ENCODE measurements around the gene TSC22D3.

The TSC22D3 gene

DNA sequence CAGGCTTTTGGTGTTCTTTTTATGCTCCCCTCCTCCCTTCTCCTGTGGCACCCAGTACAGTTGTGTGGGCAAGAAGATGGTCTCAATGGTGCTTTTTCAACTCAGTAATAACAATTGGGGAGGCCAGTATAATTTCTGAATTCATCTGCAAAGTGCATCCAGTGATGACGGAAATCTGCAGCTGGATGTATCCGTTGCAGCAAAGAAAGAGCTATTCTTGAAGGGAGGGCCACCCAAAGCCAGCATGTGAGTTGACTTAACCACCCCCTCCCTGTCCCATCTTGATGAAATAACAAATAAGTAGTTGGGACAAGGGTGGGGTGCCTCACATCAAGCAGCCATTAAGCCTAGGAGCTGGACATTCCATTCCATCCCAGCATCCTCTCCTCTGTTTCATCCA lies 30.7 kb downstream of the TSC22D3 start:
- peaks cover 40% of the 10 kb centered on the region for H3K4me1 Mint-ChIP-seq
- DNase-seq (no peak), ATAC-seq (no peak)
- no peaks in the 10 kb centered on the region for H3K9me3 Mint-ChIP-seq
- H3K27ac Mint-ChIP-seq: no peak overlapping the region
- no peak overlapping the region for H3K4me3 Mint-ChIP-seq
- no peaks in the 10 kb centered on the region for H3K27me3 Mint-ChIP-seq

DNA sequence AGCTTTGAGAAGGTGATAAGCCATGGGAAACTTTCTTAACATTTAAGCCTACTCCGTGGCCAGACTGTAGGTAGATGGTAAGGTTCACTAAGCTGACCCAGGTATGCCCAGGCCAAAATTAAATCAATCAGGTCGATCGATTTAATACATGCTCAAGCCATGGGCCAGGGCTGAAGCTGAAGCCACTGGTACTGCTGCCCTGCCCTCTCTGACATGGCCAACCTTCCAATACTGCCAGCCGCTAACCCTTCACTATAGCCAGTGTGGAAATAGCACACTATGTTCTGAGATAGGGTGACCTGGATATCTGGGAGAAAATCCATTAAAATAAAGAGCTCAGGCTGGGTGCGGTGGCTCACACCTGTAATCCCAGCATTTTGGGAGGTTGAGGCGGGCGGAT lies 31.6 kb downstream of the TSC22D3 start:
- no peaks in the 10 kb centered on the region for H3K27me3 Mint-ChIP-seq
- H3K9me3 Mint-ChIP-seq: no peaks in the 10 kb centered on the region
- H3K4me3 Mint-ChIP-seq: no peak overlapping the region
- no peak overlapping the region for H3K27ac Mint-ChIP-seq
- ATAC-seq (no peak), DNase-seq (no peak)
- peaks cover 46% of the 10 kb centered on the region for H3K4me1 Mint-ChIP-seq

DNA sequence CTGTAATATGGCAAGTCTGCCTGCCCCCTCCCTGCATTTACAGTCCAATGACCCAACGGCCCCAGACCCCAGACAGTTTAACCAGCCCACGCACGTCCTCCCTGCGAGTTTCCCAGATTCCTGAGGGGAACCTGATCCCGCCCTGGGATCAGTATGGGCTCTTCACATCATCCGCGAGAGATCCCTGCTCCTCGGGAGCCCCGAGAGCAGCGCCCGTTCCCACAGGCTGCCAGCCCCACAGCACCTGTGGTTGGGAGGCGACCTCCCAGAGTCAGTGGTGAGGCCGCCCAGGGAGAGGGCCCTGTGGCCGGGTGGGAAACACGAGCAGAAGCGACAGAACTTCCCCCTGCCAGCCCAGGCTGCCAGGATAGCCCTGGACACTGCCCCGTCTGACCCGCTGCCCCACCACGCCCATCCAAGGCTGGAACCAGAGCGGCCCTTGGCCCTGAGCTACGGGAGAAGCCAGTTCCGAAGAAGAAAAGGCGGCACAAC lies 32.8 kb downstream of the TSC22D3 start:
- Mint-ChIP-seq H3K4me1 (peaks cover 49% of the 10 kb centered on the region), H3K27ac (peak overlapping the region; percentile 83 to 99), H3K27me3 (no peaks in the 10 kb centered on the region), H3K4me3 (peak overlapping the region; percentile 77 to 89), H3K9me3 (no peaks in the 10 kb centered on the region)
- ATAC-seq: no peak
- DNase-seq: no peak

DNA sequence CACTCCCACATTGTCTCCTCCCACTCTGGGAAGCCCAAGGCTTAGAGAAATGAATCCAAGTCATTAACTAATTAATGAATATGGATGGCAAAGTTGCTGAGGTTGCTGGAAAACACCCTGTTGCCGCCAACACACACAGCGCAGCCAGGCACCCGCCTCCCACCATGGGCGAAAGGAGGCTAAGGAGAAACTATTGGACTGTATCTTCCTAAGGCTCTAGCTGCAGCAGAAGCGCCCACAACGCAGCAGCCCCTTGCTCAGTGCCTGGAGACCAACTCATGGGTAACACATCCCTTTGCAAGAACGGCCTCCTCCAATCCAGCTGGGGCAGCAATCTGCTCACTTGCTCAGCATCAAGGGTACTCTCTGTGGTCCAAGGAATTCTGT lies 34.2 kb downstream of the TSC22D3 start:
- Mint-ChIP-seq H3K27me3 (no peaks in the 10 kb centered on the region), H3K4me1 (peaks cover 49% of the 10 kb centered on the region), H3K27ac (peak overlapping the region; percentile 74 to 99), H3K4me3 (peak overlapping the region; percentile 77 to 89), H3K9me3 (no peaks in the 10 kb centered on the region)
- ATAC-seq: peak; percentile 27
- DNase-seq: no peak

DNA sequence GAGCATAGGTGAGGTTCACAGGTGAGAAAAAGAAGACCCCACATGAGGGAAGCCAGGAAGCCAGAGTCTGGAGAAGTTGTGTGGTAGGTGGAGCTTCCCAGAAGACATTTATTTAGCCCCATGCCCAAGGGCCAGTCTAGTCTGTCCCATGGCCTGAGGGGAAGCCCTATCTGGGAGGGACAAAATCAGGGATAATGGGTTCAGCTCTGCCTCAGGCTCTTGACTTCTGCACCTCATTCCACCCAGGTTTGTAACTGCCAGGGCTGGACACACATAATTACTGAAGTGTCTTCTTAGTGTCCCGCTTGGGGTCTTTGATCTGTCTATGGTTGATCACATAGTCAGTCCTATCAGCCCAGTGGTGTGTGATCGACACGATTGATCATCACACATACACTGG lies 36.0 kb downstream of the TSC22D3 start:
- no peak for ATAC-seq
- H3K9me3 Mint-ChIP-seq: no peaks in the 10 kb centered on the region
- peaks cover 46% of the 10 kb centered on the region for H3K4me1 Mint-ChIP-seq
- no peak overlapping the region for H3K27ac Mint-ChIP-seq
- DNase-seq: no peak
- no peaks in the 10 kb centered on the region for H3K27me3 Mint-ChIP-seq
- H3K4me3 Mint-ChIP-seq: no peak overlapping the region

DNA sequence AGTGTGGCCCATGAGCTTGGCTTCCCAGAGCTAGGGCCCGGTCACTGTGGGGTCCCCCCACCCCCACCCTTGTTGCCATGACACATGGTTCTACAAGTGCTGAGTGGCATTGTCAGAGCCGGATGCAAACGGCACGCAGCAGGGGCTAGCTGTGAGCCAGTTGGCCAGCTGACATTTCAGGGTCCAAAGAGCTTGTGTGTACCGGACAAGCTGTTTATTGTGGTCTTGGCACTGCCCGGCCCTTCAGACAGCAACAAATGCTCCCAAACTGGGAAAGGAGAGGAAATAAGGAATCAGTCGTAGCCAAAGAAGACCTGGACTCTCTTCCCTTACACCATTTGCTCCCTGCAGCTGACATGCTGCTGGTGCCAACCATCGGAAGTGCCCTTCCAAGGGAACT lies 36.8 kb downstream of the TSC22D3 start:
- Mint-ChIP-seq H3K9me3 (no peaks in the 10 kb centered on the region), H3K27me3 (no peaks in the 10 kb centered on the region), H3K4me1 (peaks cover 47% of the 10 kb centered on the region), H3K27ac (no peak overlapping the region), H3K4me3 (no peak overlapping the region)
- no peak for ATAC-seq
- DNase-seq: no peak

DNA sequence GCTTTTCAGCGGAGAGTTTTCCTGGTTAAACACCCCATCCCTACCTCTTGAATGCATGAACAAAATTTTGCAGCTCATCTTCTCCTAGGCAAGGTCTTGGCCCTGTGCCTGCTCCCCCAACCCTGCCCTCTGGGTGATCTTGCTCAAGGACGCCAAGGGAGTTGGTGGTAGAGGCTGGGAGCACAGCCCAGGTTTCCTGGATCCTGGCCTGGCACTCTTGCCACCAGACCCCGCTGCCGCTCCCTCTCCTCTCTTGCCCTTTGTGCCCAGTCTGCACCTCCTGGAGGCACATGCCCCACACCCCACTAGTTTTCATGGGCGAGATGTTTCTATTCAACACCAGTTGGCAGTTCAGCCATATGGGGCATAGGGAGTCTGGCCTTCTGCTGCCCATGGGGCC lies 37.3 kb downstream of the TSC22D3 start:
- Mint-ChIP-seq H3K27ac (no peak overlapping the region), H3K4me1 (peaks cover 47% of the 10 kb centered on the region), H3K27me3 (no peaks in the 10 kb centered on the region), H3K9me3 (no peaks in the 10 kb centered on the region), H3K4me3 (no peak overlapping the region)
- ATAC-seq (no peak), DNase-seq (no peak)

DNA sequence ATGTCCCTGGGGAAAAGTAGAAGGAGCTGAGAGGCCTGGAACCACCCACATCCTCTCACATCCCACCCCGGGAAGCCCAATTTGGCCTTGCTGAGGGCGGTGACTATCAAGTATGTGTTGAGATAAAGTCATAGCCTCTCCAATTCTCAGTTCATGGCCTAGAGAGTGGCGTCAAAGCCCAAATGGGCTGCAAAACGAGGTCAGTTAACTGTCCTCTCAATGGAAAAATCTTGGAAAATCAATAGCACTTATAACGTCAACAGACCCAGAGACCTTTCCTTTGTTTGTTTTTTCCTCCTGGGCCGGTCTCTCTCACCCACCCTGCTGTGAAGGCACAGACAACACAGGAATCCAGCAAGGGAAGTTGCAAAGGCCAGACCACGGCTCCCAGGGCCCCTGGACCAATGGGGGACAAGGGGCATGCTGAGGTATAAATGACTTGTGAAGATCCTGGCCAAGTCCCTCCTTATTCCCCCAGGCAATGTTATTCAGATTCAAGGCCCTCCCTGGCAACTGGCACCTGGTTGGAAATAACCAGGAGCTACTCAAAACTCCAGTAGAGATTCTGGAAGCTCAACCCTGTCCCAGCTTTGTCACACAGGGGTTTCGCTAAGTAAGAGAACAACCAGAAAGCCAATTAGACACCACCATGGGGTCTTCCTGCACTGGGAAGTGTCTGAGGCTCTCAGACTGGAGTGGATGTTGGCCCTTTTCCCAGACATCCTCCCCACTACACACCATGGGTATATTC lies 38.6 kb downstream of the TSC22D3 start:
- no peak overlapping the region for H3K4me3 Mint-ChIP-seq
- DNase-seq (no peak), ATAC-seq (no peak)
- no peaks in the 10 kb centered on the region for H3K27me3 Mint-ChIP-seq
- H3K27ac Mint-ChIP-seq: no peak overlapping the region
- H3K9me3 Mint-ChIP-seq: no peaks in the 10 kb centered on the region
- peaks cover 38% of the 10 kb centered on the region for H3K4me1 Mint-ChIP-seq

DNA sequence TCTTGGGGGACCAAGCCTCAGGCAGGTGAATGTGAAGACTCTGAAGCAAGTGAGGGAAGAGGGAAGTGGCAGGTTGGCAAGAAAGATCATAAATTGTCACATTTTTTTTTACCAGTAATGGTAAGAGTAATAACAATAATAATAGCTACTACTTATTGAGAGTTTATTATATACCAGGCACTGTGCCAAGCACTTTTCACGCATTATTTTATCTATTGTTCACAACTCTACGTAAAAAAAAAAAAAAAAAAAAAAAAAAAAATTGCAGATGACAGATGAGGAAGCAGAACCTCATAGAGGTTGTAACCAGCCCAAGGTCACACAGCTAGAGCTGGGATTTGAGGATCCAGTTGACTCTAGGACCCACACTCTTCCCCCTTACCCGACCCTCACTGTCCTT lies 40.9 kb downstream of the TSC22D3 start:
- H3K9me3 Mint-ChIP-seq: no peaks in the 10 kb centered on the region
- DNase-seq: no peak
- no peak overlapping the region for H3K27ac Mint-ChIP-seq
- ATAC-seq: no peak
- no peak overlapping the region for H3K4me3 Mint-ChIP-seq
- H3K27me3 Mint-ChIP-seq: no peaks in the 10 kb centered on the region
- peaks cover 22% of the 10 kb centered on the region for H3K4me1 Mint-ChIP-seq

DNA sequence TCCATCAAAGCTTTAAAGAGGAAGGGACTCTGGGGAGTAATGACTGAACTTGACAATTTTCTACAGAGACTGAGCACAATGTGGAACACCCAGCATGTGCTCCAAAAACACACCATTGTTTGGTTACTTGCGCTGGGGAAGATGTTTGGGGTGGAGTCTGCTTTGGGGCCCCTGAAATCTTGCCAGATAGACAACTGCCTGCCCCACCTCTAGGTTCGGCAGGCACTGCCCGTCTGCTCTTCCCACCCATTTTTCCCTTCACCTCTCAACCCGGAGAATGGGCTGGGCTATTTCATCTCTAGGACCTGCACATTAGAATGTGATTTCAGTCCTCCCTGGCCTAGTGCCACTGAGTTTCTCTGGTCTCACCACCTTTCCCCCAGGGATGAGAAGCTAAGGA lies 41.9 kb downstream of the TSC22D3 start:
- no peaks in the 10 kb centered on the region for H3K9me3 Mint-ChIP-seq
- DNase-seq: no peak
- ATAC-seq: no peak
- H3K4me3 Mint-ChIP-seq: no peak overlapping the region
- H3K4me1 Mint-ChIP-seq: peaks cover 24% of the 10 kb centered on the region
- no peak overlapping the region for H3K27ac Mint-ChIP-seq
- H3K27me3 Mint-ChIP-seq: no peaks in the 10 kb centered on the region

DNA sequence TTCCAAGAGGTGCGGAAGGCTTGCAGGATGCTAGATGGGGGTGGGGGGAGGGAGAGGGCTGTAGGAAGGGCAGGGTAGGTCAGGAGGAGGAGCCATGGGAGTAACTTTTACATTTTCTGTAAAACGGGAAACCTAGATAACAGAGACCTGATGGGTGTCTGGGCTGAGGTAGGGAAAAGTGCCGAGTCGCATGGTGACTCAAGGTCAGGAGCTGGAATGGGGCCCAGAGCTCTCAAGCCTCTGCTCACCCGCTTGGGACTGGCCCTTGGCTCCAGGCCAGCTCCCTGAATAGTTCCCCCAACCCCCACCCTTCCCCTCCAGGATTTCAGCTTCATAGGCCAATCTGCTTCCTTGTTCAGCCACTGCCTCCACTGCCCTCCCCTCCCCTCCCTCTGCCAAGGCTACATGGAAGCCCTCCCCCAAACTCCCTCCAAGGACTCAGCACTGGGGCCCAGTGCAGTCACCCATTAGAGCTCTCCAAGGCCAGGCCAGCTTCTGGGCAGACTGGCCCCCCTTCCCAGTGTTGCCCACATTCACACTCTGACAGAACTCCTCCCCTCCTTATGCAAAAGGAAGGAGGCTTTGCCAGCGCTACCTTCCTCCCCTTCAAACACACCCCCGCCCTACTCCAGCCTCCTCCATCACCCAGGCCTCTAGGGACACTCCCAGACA lies 43.6 kb downstream of the TSC22D3 start:
- Mint-ChIP-seq H3K27me3 (no peaks in the 10 kb centered on the region), H3K27ac (peak overlapping the region in 1 of 2 donors; percentile 44), H3K4me1 (peaks cover 29% of the 10 kb centered on the region), H3K9me3 (no peaks in the 10 kb centered on the region), H3K4me3 (no peak overlapping the region)
- no peak for ATAC-seq
- no peak for DNase-seq

DNA sequence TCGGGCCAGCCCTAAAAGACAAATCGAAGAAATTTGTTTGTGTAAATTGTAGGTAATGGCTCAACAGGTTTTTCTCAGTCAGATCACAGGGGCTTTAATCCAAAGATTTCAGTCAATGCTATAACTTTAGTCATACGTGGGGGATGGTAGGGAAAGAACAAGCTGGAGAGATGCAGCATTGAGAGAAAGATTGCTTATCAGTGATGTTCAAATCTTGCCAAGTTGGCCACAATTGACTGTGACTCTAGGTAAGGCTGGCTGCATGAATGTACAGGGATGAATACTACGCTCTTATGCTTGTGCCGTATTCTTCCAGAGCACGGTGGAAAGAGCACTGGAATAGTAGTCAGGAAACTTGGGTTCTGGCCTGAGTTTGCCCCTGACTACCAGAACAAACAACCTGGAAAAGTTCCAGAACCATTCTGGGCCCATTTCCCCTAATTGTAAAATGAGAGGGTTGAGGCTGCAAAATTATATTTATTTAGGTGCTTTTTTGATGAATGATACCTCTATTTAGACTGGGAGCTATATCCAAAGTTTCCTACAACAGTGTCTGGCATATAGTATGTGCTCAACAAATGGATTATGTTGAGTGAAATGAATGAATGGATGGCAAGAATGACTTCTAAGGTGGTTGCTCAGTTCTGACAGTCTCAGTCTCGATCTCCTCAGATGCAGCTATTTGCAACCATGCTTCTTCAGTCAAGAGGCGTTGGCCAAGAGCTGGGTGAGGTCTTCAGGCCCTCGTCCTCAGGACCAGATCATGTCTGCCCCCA lies 44.4 kb downstream of the TSC22D3 start:
- DNase-seq: no peak
- H3K27me3 Mint-ChIP-seq: no peaks in the 10 kb centered on the region
- H3K9me3 Mint-ChIP-seq: no peaks in the 10 kb centered on the region
- no peak overlapping the region for H3K4me3 Mint-ChIP-seq
- no peak overlapping the region for H3K27ac Mint-ChIP-seq
- no peak for ATAC-seq
- peaks cover 29% of the 10 kb centered on the region for H3K4me1 Mint-ChIP-seq

DNA sequence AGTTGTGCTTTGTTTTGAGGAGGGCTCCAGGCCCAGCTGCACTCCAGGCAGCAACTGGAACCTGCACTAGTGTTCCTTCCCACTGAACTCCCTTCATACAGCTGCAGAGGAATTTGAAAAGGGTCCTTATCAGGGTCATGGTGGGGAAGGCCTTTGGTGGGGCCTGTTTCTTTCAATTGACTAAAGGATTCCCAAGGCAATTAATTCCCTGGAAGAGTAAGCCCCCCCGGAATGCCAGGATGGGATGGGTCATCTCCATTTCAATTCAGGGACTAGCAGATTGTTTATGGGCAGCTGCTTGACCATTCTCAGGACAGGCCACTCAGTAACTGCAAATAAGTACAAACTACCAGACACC lies 45.3 kb downstream of the TSC22D3 start:
- Mint-ChIP-seq H3K9me3 (no peaks in the 10 kb centered on the region), H3K27me3 (no peaks in the 10 kb centered on the region), H3K4me1 (peaks cover 29% of the 10 kb centered on the region), H3K27ac (no peak overlapping the region), H3K4me3 (no peak overlapping the region)
- no peak for ATAC-seq
- no peak for DNase-seq

DNA sequence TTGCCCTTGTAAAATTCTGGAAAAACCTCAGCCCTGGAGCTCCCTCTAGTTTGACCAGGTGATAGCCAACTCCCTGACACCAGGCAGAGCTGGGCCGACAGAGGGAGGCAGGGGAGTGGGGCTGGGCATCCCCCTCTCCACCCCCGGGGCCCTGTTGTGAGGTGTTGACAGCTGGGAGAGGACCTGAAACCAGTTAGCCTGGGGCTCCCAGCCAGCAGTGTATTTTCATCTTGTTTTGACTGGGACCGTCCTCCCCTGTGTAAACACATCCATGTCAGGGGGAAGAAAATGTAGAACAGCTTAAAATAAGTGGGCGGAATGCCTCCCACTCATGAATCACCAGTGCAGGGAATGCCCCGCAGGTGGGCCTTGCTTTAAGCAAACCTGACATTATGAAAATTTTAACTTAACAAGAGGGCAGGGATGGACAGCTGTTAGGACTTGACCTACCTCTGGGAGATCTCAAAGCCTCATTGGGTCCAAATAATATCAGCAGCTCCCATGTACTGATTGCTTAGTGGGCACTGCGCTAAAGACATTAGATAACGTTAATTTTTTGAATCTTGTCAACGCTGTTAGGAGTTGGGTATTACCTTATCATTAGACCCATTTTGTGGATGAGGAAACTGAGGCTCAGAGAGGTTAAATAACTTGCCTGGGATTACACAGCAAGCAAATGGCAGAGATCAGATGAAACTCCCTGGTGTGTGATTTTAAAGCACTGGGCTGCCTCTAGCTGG lies 45.9 kb downstream of the TSC22D3 start:
- peak; percentile 70 for ATAC-seq

DNA sequence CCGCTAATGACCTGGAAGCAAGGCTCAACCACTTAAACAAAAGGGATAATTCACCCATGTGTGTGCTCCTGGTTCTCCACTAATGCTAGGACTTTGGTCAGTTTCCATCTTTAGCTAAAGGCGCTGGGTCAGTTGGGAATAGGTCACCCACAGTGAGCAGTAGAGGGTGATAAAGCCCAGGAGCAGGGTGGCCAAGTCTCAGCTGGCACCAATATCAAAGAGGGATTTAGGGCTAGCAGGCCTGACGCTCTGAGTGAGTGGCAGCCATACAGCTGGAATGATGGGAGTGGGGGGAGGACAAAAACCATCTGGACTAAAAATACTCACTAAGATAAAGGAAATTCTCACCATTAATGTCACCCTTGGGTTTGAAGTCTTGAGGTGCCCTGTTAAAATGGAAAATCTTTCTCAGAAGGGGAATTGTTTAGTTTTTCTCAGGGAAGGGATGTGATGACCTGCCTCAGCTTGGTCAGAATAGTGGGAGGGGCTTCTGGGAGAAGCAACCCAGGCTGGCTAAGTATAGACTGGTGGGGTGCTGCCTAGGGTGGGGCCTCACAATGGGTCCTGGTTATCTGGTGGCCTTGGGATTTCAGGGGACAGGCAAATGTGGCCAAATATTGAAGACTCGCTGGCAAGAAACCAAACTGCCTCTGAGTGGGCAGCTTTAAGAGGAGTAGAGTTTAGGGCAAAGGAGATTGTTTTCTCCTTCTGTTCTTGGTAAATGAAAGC lies 47.1 kb downstream of the TSC22D3 start:
- no peak overlapping the region for H3K4me3 Mint-ChIP-seq
- no peaks in the 10 kb centered on the region for H3K27me3 Mint-ChIP-seq
- DNase-seq (no peak), ATAC-seq (no peak)
- no peaks in the 10 kb centered on the region for H3K9me3 Mint-ChIP-seq
- H3K27ac Mint-ChIP-seq: peak overlapping the region in 1 of 2 donors; percentile 24
- peaks cover 25% of the 10 kb centered on the region for H3K4me1 Mint-ChIP-seq

More for the DNA sequence above, 45.9 kb downstream of the TSC22D3 start:
- H3K4me1 Mint-ChIP-seq: peaks cover 29% of the 10 kb centered on the region
- H3K9me3 Mint-ChIP-seq: no peaks in the 10 kb centered on the region
- H3K4me3 Mint-ChIP-seq: no peak overlapping the region
- DNase-seq: peak in 1 of 2 donors; percentile 20
- H3K27ac Mint-ChIP-seq: no peak overlapping the region
- H3K27me3 Mint-ChIP-seq: no peaks in the 10 kb centered on the region
